HTR-8/SVneo (cell line): ENCODE data around the gene TTC13.

Experiments used
- DNase-seq: peaks from one replicate; pipeline ENCODE4 v3.0.0; 2011; ENCODE audit warnings: low spot score, mixed read lengths; ENCODE audit not compliant: insufficient read length
- FAIRE-seq: peaks from 2 replicates; lab custom pipeline; 2011; peaks lifted over from hg19 to GRCh38; lab: Jason Lieb, UNC

The TTC13 gene

DNA sequence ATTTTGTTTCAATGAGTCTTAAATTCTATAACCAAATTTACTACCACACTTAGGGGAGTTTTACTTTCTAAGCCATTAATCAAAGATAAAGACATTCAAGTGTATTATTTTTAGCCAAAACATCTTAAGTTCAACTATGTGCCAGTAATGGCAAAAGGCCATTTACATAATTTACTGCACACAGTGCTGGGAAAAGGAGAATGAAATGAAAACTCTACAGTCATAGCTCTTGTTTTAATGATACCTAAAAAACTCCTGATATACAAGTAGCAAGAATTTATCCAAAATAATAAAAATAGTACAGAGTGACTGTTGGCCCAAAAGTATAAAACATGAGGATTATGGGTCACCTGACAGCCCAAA lies 67.9 kb downstream of the TTC13 start:
- FAIRE-seq: no peak

DNA sequence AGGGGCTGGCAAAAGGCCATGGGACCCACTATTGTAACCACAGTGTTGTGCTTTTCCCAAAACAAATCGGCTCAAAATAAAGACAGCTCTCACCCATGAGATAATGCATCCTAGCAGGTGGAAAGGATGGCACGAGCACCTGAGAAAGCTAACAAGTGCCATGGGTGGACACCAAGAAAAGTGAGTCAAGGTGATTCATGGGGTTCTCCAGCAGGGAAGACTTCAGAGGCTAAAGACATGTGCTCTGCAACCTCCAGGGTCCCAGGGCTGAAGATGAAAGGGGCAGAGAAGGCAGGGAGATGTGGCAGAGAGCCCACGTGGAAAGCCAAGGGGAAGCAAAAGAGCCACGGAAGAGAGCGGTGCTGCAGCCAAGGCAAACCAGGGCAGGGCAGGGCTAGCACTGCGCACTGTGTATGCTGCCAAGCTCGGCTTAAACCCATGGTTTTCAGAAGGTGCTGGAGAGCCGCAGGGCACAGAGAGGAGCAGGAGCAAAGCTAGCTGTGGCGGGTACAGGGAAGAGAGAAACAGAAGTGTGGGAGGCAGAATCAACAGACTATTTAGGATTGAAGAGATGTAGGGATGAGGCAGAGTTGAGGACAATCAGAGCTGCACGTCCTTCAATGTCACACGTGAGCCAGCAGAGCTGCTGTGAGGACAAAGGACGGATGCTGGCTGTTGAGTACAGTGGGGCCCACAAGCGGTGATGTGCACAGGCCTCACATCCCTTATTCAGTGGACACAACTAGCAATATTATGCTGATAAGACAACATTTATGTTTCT lies 68.5 kb downstream of the TTC13 start:
- DNase-seq: no peak
- FAIRE-seq: no peak

More for the DNA sequence above, 67.9 kb downstream of the TTC13 start:
- DNase-seq: no peak

- FAIRE-seq (no peak), DNase-seq (no peak)
Observed at GRCh38 chr1:230907472-230908205, 71.0 kb downstream of the TTC13 start.

DNA sequence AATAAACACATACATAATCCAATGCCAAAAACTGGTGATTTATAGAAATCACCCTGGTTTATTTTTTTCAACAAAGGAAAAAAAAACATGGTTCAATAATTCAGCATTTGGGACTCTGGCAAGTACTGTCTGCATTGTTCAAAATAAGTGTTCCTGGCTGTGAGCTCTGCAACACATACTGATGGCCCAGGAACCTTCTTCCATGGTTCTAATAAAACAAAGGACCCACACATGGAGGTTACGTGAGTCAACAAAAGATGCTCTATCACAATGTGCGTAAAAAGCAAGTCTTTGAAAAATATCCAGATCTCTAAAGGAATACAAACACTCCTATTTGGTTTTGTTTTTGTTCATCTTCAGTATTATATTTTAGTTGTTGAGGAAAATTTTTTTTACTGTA lies 72.4 kb downstream of the TTC13 start:
- no peak for FAIRE-seq

GRCh38 chr1:230905733-230906132 lies 72.9 kb downstream of the TTC13 start:
- no peak for DNase-seq
- FAIRE-seq: no peak

More for the DNA sequence above, 72.4 kb downstream of the TTC13 start:
- no peak for DNase-seq

- DNase-seq (no peak), FAIRE-seq (no peak)
Observed at GRCh38 chr1:230902349-230902923, 76.2 kb downstream of the TTC13 start.

DNA sequence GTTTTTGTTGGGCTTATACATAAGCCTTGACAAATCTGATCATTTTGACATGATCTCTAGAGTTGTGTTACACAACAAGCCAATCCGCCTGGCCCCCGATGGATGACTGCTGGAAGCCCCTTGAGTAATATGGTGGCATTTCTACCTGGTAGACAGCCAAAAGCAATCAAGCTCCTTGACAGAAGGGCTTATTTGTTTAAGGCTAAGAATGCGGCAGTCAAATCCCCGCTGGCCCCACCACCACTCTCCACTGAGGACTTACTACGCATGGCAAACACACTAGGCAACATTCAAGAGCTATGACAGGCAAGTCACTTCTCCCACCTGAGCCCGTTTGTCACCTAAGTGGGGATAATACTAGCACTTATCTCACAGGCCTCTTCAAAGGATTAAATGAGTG lies 77.0 kb downstream of the TTC13 start:
- no peak for FAIRE-seq
- no peak for DNase-seq

DNA sequence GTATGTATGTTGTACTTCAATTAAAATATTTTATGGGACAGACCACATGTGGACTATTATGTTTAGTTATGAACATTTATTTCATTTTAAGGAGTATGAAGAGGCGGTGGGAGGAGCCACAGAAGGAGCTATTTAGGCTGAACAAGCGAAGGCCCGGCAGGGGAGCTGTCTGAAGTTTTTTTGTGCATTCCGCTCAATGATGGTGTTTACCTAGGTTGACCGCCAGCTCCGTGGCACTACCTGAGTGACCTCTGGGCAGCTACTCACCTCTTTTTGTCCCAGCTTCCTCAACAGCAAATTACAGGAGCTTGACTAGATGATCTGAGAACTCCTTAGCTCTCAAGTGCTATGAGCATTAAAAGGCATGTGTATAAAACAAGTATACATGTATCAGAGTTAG lies 77.7 kb downstream of the TTC13 start:
- DNase-seq (no peak), FAIRE-seq (no peak)

DNA sequence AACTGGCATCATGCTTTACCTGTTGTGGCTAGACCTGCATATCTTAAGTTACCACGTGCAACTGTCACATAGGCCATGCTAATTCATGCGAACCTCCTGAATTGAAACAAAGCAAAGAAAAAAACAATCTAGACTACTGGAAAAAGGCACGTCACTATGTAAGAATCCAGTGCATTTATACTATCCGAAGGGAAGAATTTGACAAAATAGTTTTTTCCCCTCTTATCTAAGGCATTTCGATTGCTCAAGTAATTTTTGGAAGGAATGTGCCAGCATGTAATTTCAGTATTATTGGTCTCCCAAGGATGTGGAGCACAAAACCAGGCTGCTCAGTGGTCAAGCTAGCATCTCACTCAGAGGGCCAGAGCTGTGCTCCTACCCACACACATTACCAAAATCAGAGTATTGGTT lies 78.8 kb downstream of the TTC13 start:
- no peak for DNase-seq
- FAIRE-seq: no peak

DNA sequence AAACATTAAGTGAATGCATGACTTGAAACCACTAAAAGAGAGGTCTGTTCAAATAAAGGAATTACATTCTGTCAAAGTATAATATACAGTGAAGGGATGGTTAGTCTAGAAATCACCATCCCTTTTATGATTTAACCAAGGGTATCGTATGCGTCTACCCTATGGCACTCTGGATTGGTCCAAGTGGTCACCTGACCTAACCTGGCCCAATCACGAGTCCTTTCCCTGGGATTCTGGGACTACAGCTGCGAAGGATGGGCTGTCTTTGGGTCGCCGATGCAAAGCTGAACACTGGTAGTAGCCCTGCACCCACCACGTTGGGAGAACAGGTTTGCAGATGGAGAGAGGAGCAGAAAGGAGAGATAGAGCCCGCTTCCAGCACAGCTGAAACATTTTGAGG lies 79.9 kb downstream of the TTC13 start:
- no peak for FAIRE-seq
- DNase-seq: no peak

DNA sequence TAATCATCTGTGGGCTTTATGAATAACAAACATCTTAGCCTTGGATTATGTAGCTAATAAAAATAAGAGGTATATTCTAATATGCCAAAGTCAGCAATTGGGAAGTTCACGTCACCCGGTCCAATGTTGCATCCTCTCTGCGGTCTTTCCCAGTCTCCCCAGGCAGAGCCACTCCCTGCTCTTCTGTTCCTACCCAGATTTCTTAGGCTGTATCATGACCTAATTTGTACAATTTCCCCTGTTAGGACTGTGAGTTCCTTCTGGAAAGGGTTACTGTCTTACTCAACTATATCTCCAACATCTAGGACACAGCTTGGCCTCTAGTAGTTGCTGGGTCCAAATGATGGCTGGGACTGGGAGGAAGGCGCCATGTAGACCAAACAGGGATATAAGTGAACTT lies 80.5 kb downstream of the TTC13 start:
- no peak for FAIRE-seq

GRCh38 chr1:230896779-230897178 lies 81.9 kb downstream of the TTC13 start:
- FAIRE-seq (no peak), DNase-seq (no peak)

More for the DNA sequence above, 80.5 kb downstream of the TTC13 start:
- DNase-seq: no peak

GRCh38 chr1:230895452-230895851 lies 83.2 kb downstream of the TTC13 start:
- FAIRE-seq (no peak), DNase-seq (no peak)

- DNase-seq (no peak), FAIRE-seq (no peak)
Observed at GRCh38 chr1:230894664-230895063, 84.0 kb downstream of the TTC13 start.

GRCh38 chr1:230894032-230894431 lies 84.6 kb downstream of the TTC13 start:
- no peak for DNase-seq
- FAIRE-seq: no peak

DNA sequence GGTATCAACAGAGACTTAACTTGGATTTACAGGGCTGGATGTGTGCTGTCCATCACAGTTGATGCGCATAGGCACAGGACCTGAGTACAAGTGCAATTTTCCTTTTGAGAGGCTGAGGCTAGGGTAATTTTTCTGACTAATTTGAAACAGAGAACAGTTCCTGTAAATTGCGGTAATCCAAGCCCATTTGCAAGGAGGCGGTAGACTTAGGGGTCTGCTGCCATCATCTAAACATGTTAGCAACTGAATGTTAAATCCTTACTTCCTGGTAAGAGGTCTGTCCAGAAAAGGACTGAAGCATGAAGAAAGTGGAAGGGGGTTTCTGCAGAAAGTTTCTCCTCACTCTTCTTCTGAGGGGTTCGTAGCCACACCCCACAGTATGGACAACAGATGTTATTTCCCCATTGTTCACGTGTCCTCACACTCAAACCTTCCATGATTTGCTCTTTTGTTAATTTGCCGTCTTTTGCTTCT lies 86.6 kb downstream of the TTC13 start:
- FAIRE-seq (no peak), DNase-seq (no peak)

DNA sequence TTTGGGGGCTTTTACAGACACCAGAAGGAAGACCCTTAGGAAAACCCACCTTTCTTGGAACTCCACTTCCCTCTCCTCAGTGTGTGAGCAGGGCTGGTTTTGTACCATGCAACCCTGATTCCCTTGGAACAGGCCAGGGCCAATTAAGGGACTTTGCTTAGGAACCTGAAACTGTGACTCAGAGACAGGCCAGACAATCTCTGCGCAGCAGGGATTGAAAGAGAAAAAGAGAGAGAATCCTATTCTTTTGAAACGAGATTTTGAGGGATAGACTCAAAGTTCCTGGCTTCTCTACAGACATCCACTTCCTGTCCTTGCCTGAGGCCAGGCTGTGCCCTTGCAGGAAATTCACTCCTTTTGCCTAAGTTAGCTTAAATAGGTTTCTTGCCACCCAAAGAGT lies 87.2 kb downstream of the TTC13 start:
- FAIRE-seq (no peak), DNase-seq (no peak)

- FAIRE-seq: no peak
- no peak for DNase-seq
Observed at GRCh38 chr1:230884646-230885045, 94.0 kb downstream of the TTC13 start.

- no peak for FAIRE-seq
- no peak for DNase-seq
Observed at GRCh38 chr1:230883967-230884366, 94.7 kb downstream of the TTC13 start.

DNA sequence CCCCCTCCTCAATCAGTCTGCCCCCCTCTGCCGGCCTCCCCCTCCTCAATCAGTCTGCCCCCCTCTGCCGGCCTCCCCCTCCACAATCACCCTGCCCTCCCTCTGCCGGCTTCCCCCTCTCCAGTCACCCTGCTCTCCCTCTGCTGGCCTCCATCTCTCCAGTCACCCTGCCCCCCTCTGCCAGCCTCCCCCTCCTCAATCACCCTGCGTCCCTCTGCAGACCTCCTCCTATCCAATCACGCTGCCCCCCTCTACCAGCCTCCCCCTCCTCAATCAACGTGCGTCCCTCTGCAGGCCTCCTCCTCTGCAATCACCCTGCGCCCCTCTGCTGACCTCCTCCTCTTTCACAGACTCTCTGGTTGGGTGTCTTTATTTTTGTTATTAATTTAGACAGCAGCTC lies 98.9 kb downstream of the TTC13 start:
- no peak for FAIRE-seq
- no peak for DNase-seq

GRCh38 chr1:230878591-230878990 lies 100.1 kb downstream of the TTC13 start:
- no peak for DNase-seq
- FAIRE-seq: no peak
